OCI-LY7 (cell line): ENCODE measurements around the gene ATE1. TPM values are rescaled to one million over a fixed set of nuclear protein-coding genes. Genes with fewer than 3 reads are reported as not detected.

Experiments
- BruUV-seq: library from RNA; stranded (reverse); fragments of 400-500 nt; replicated peaks from 2 replicates; lab custom pipeline; 2021; lab: Mats Ljungman, UMichigan
- CTCF ChIA-PET: fragments of 300-600 bp; sonication (Branson Sonifier 250); formaldehyde crosslinking; loops from one replicate; lab custom pipeline; 2022; ENCODE audit warnings: antibody characterized with exemption; ENCODE audit not compliant: unreplicated experiment; lab: Charles Lee
- POLR2A ChIA-PET: fragments of 300-600 bp; sonication (Branson Sonifier 250); formaldehyde crosslinking; loops from one replicate; lab custom pipeline; 2022; ENCODE audit warnings: antibody characterized with exemption; lab: Charles Lee
- DNase-seq: peaks from one replicate; pipeline ENCODE4 v3.0.0-alpha.2; 2015; ENCODE audit warnings: low spot score
- H2AFZ ChIP-seq: fragments of 200-600 bp; sonication (generic), shearing (Covaris generic); 2 replicates; pipeline ENCODE4 v1.6.1; 2014; ENCODE audit warnings: mild to moderate bottlenecking, antibody characterized with exemption, low read length, moderate library complexity
- H3K27ac ChIP-seq: fragments of 200-600 bp; sonication (generic); 2 replicates; pipeline ENCODE4 v1.5.1; 2014; ENCODE audit warnings: mixed run types, low read depth, mild to moderate bottlenecking, moderate library complexity, low read length, inconsistent platforms; ENCODE audit not compliant: poor library complexity, severe bottlenecking
- H3K36me3 ChIP-seq: fragments of 200-600 bp; sonication (generic); 2 replicates; pipeline ENCODE4 v1.6.1; 2014; ENCODE audit warnings: mild to moderate bottlenecking, antibody characterized with exemption, low read length, moderate library complexity, mixed read lengths; ENCODE audit not compliant: insufficient read depth
- H3K4me1 ChIP-seq: fragments of 200-600 bp; sonication (generic); 2 replicates; pipeline ENCODE4 v1.5.1; 2014; ENCODE audit warnings: mild to moderate bottlenecking, low read length; ENCODE audit not compliant: insufficient read depth, poor library complexity, severe bottlenecking
- H3K4me2 ChIP-seq: fragments of 200-600 bp; sonication (generic); 2 replicates; pipeline ENCODE4 v1.6.1; 2014; ENCODE audit warnings: mild to moderate bottlenecking, low read length
- H3K4me3 ChIP-seq: fragments of 200-600 bp; sonication (generic); 2 replicates; pipeline ENCODE4 v1.5.1; 2014; ENCODE audit warnings: mild to moderate bottlenecking, low read depth, low read length; ENCODE audit not compliant: poor library complexity, severe bottlenecking
- H3K79me2 ChIP-seq: fragments of 200-600 bp; sonication (generic); 2 replicates; pipeline ENCODE4 v1.6.1; 2016; ENCODE audit warnings: low read depth, mild to moderate bottlenecking, low read length, moderate library complexity, mixed read lengths; ENCODE audit not compliant: insufficient read depth
- H3K9me2 ChIP-seq: fragments of 200-600 bp; sonication (generic); 2 replicates; pipeline ENCODE4 v1.6.1; 2016; ENCODE audit warnings: mild to moderate bottlenecking, low read length, mixed read lengths; ENCODE audit not compliant: insufficient read depth
- H3K9me3 ChIP-seq: fragments of 200-600 bp; sonication (generic); 2 replicates; pipeline ENCODE4 v1.6.1; 2014; ENCODE audit warnings: mild to moderate bottlenecking, mixed run types, low read length, mixed read lengths
- H4K20me1 ChIP-seq: fragments of 200-600 bp; sonication (generic); 2 replicates; pipeline ENCODE4 v1.6.1; 2014; ENCODE audit warnings: mild to moderate bottlenecking, antibody characterized with exemption, low read length, moderate library complexity, mixed read lengths; ENCODE audit not compliant: insufficient read depth
- CTCF ChIP-seq: fragments of 200-600 bp; sonication (generic); conservative IDR thresholded peaks from 2 replicates; pipeline ENCODE4 v1.5.1; 2014; ENCODE audit warnings: mild to moderate bottlenecking, antibody characterized with exemption, low read length, moderate library complexity, mixed read lengths
- EZH2phosphoT487 ChIP-seq: fragments of 200-600 bp; sonication (generic); IDR thresholded peaks from 2 replicates; pipeline ENCODE4 v1.6.1; 2018; ENCODE audit warnings: low read depth, borderline replicate concordance, mild to moderate bottlenecking, mixed run types, antibody characterized with exemption, low read length, moderate library complexity, mixed read lengths
- intact Hi-C: fragments of 100-400 bp; cut with micrococcal nuclease; formaldehyde crosslinking; loops from one replicate; pipeline ENCODE4 v1.10.0; 2022; ENCODE audit not compliant: unreplicated experiment
- total RNA-seq, 2 experiments: library from RNA; depleted of rRNA in 1 of 2; stranded (reverse); fragments of >200 nt in 1 of 2; shearing (Covaris generic) in 1 of 2; gene quantifications; 2 replicates each; pipeline ENCODE4 v1.2.3, GENCODE V29; 2014 to 2022

ATE1 gene
- total RNA-seq, 2 experiments from 2014 or later, result 14.8 to 44.7 TPM

GRCh38 chr10:121808835-121809234 is 119.0 kb downstream of the ATE1 start:
- intact Hi-C loops, result no loop called here
- Histone ChIP-seq H3K9me2 (no peaks in the 10 kb centered on the region), H3K4me1 (no peaks in the 10 kb centered on the region), H3K9me3 (no peaks in the 10 kb centered on the region), H2AFZ (no peak overlapping the region), H3K27ac (no peak overlapping the region), H3K4me2 (no peak overlapping the region), H3K79me2 (no peaks in the 10 kb centered on the region), H3K36me3 (no peaks in the 10 kb centered on the region), H4K20me1 (no peaks in the 10 kb centered on the region; the same call in 1 of the 2 replicates), H3K4me3 (no peak overlapping the region)
- CTCF ChIA-PET, result no interaction called here
- TF ChIP-seq EZH2phosphoT487, result no peak
- no peak for TF ChIP-seq CTCF
- BruUV-seq, result no TSS peak
- POLR2A ChIA-PET, result no interaction called here
- DNase-seq, result no peak

- no peak for TF ChIP-seq EZH2phosphoT487
- Histone ChIP-seq H3K9me3 (no peaks in the 10 kb centered on the region), H3K4me3 (no peak overlapping the region), H2AFZ (no peak overlapping the region), H3K9me2 (no peaks in the 10 kb centered on the region), H3K4me1 (no peaks in the 10 kb centered on the region), H3K4me2 (no peak overlapping the region), H4K20me1 (no peaks in the 10 kb centered on the region), H3K79me2 (no peaks in the 10 kb centered on the region), H3K36me3 (no peaks in the 10 kb centered on the region), H3K27ac (no peak overlapping the region)
- BruUV-seq, result no TSS peak
- ChIA-PET POLR2A (interaction anchor here (0.6 kb wide), 1 partner anchor 203 kb away, joined by 3 read pairs; no protein-coding TSS in a partner anchor), CTCF (no interaction called here)
- DNase-seq, result no peak
- intact Hi-C loops, result no loop called here
Measured at GRCh38 chr10:121804460-121804859, 123.4 kb downstream of the ATE1 start.

- no peak overlapping the region for H3K4me3 ChIP-seq
- intact Hi-C loops, result no loop called here
- no peak overlapping the region for H3K4me2 ChIP-seq
- H3K4me1 ChIP-seq, result no peaks in the 10 kb centered on the region
- no peaks in the 10 kb centered on the region for H3K9me2 ChIP-seq
- no peaks in the 10 kb centered on the region for H4K20me1 ChIP-seq
- H3K79me2 ChIP-seq, result no peaks in the 10 kb centered on the region
- H3K9me3 ChIP-seq, result no peaks in the 10 kb centered on the region
- no peak overlapping the region for H3K27ac ChIP-seq
- TF ChIP-seq CTCF, result no peak
- TF ChIP-seq EZH2phosphoT487, result no peak
- H2AFZ ChIP-seq, result no peak overlapping the region
- H3K36me3 ChIP-seq, result no peaks in the 10 kb centered on the region
- BruUV-seq, result no TSS peak
- POLR2A ChIA-PET, result interaction anchor here (0.9 kb wide), 1 partner anchor 12 kb away, joined by 3 read pairs; no protein-coding TSS in a partner anchor
- CTCF ChIA-PET, result no interaction called here
- no peak for DNase-seq
Measured at GRCh38 chr10:121803611-121804010, 124.2 kb downstream of the ATE1 start.
